NOMO-1 treated with DMSO at 0.1 percent for 48 hours (cell line): ENCODE measurements around the gene MED15.
A peak's percentile ranks its signal among the peaks of the same experiment; 100 is the strongest.
"Not testable (repeated sequence)": the region's sequence is repeated elsewhere in the genome, so short reads cannot be mapped to it uniquely, and the experiment has no call there.

Experiments
- DNase-seq: peaks from one replicate; lab custom pipeline; 2025; ENCODE audit not compliant: unreplicated experiment; lab: John Stamatoyannopoulos, UW

Gene MED15

DNA sequence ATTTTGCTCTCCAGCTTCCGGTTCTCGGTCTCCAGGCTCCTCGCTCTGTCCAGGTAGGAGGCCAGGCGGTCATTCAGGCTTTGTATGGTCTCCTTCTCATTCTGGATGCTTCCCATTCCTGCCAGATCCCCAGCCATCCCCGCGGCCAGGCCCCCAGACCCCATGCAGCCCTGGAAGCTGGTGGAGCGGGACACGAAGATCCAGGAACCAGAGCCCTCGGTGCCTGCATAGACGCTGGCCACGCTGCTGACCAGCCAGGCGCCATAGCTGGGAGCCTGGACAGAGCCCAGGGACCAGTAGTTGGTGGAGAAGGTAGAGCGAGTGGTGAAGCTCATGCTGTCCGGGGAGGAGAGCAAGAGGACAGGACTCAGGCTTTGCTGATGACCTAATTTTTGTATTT lies 23.6 kb upstream of the MED15 start:
- no peak for DNase-seq

DNA sequence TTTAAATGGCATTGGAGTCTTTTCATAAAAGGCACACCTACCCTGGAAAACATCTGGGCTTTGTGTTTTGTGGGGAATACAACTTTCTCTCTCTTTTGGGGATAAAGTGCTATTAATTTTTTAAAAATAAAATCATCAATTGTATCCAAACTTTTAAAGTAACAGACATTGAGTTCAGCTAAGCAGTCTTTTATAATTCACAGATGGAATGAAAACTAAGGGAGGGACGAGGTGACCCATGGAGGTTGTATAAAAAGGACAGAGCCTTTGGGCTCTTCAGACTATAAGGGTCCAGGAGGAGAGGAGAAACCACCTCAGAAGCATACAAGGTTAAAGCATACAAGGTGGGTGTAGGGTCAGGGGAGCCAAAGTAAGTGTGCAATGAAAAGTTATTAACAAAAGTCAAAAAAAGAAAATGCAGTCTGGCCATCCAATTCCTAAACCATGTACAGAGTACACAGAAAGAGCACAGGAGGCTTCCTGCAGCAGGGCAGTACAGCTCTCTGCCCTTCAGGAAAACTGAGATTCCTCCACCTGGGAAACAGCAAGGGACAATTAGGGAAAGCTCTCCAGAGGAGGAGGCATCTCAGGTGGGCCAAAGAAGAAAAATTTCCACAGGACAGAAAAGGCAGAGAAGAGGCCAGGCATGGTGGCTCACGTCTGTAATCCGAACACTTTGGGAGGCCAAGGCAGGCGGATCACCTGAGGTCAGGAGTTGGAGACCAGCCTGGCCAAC lies 22.3 kb upstream of the MED15 start:
- DNase-seq = no peak

DNA sequence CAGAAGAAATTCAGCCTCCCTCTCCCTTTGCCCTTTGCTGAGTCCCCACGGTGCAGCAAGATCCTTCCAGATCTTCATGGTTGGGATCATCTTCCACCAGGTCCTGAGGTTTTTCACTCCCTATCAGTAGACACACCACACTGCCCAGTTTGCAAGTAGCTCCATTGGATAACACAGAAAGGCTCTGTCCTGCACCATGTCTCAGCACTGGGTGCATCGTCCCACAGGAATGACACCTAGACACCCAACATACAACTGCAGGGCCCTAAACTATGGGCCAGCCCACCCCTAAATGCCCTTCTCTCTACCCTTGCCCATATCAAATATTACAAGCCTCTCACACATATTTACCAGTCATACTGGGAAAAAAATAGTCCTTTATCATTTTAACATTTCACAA lies 21.2 kb upstream of the MED15 start:
- no peak for DNase-seq

DNA sequence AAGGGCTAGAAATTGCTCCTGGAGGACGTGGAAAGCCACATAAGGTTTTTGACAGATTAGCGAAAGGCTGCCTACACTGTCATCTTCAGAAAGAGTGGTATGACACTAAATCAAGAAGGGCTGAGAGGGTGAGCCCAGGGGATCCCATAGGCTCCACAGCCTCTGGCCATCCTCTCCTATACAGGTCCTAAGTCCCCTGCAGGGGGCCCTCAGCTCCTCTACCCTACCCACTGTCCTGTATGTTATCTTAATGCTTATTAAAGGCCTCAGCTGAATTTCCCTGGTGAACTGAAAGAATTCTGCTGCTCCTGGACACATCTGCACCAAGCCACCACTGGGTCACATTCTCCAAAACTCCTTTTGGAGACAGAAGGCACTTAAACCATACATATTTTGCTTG lies 19.7 kb upstream of the MED15 start:
- no peak for DNase-seq

DNA sequence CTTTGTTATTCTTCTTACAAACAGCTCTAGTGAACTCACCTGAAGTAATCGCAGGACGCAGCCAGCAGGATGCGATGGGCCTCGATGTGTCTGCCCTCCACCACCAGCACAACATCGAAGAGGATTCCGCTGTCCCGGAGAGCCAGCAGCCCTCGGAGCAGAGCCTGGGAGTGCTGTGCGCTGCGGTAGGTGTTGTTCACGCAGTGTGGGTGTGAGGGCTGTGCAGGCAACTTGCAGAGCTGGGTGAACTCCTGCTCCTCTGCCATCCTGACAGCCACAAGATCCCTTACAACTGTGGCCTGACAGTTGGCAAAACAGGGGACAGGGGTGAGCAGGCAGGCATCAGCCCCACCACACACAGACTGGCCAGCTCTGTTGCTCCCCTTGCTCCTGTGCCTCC lies 18.5 kb upstream of the MED15 start:
- no peak for DNase-seq

DNA sequence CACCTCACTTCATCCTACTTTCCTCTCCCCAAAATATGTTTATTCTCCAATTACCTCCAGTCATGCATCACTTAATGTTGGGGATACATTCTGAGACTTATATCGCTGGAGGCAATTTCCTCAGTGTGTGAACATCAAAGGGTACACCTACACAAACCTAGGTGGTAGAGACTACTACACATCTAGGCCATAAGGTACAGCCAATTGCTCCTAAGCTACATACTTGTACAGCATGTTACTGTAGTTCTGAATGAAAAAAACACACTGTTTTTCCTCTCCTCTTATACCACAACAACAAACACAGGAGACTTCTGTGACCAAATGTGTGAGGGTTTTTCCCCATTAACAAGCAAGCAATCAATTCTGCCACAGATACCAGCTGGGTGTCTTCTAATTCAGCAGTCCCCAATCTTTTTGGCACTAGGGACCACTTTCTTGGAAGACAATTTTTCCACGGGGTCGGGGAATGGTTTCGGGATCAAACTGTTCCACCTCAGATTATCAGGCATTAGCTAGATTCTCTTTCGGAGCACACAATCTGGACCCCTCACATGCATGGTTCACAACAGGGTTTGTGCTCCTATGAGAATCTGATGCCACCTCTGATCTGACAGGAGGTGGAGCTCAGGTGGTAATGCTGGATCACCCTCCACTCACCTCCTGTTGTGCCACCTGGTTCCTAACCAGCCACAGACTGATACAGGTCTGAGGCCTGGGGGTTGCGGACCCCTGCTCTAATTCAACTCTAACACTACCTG lies 17.0 kb upstream of the MED15 start:
- no peak for DNase-seq

DNA sequence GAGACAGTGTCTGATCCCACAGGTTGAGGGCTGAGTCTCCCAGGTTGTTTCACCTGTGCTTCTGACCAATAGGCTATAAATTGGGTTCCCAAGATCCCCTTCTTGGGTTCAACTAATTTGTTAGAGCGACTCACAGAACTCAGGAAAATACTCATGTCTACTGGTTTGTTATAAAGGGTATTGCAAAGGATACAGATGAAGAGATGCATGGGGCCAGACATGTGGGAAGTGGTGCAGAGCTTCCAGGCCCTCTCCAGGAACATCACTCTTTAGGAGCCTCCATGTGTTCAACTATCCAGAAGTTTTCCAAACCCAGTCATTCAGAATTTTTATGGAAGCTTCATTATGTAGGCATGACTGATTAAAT lies 16.5 kb upstream of the MED15 start:
- DNase-seq = no peak

DNA sequence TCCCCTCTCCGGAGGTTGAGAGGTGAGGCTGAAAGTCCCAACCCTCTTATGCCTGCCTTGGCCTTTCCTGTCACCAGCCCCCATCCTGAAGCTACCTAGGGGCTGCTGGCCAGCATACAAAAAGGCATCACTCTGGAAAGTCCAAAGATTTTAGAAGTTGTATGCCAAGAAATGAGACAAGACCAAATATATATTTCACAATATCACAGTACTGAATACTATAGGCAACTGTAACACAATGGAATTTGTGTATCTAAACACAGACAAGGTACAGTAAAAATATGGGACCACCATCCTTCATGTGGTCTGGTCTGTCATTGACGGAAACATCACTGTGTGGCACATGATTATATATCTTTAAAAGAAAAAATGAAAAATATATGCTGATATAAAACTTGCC lies 16.1 kb upstream of the MED15 start:
- DNase-seq = no peak

DNA sequence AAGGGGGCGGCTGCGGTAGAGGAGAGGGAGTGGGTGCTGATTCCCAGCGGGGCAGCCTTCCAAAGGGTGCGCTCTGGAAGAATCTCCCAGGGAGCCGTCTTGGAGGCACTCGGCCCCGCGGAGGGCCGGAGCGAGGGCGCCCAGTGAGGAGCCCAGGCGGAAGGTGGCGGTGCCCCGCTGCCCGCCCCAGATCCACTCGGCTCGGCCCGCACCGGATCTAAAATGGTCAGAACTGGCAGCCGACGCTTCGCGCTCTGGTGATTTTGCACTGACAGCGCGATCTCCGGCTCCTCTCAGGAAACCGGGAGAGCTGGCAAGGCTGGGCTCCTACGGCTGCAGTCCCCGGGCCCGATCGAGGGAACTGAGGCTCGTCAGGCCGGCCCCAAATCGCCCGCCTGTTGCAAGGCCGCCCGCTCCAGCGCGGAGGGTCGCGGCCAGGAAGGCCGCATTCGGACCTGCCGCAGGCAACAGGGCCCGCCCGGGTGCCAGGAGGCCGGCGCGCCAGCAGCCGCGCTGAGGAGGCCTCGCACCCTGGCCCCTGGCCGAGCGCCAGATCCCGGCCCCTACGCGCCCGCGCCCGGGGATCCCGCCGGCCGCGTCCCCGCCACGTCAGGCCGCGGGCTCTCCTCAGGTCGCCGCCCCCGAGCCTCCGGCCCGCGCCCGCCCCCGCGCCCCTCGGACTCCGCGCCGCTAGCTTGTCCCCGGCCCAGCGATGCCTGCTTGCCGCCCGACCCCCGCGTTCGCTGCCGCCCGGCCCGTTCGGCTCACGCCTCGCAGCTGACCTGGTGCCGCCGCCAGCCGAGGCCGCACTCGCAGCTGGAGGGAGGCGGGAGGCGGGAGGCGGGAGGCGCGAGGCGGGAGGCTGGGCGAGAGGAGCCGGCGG lies 12.2 kb upstream of the MED15 start, which contains the start of gene KLHL22:
Gene KLHL22 (minus strand): TSS at position 818 of the 883 bp plus-strand sequence. CDS start 6,584 bp downstream, outside the sequence.
- peak; percentile 39 for DNase-seq

DNA sequence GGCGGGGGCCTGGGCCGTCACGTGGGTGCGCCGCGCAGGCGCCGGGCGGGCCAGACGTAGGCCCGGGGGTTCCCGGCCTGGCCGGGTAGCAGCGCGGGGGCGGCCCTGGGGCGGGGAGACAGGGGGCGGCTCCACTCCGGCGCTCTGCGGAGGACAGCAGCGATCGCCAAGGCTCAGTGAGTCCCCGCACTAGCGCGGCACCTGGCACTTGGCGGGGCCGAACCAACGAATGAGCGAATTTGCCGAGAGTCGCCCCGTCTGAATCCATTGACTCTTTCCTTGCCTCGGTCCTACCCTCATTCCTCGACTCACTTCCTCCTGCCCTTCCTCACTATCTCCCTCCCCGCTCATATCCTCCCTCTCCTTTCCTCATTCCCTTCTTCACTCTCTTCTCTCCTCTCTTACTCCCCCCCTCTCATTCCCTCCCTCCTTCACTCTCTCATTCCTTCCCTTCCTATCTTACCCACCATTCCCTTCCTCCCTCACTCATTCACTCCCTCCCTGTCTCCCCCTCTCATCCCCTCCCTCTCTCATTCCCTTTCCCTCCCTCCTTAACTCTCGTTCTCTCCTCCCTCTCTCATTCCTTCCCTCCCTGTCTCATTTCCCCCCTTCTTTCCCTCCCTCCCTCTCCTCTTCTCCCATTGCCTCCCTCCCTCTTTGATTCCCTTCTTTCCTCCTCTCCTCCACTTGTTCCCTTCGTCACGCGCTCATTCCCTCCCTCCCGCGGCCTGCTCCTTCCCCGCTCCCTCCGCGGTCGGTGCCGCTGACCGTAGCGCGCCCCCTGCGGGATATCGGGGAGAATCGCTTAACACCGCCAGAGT lies 11.3 kb upstream of the MED15 start:
- DNase-seq = peak; percentile 99

DNA sequence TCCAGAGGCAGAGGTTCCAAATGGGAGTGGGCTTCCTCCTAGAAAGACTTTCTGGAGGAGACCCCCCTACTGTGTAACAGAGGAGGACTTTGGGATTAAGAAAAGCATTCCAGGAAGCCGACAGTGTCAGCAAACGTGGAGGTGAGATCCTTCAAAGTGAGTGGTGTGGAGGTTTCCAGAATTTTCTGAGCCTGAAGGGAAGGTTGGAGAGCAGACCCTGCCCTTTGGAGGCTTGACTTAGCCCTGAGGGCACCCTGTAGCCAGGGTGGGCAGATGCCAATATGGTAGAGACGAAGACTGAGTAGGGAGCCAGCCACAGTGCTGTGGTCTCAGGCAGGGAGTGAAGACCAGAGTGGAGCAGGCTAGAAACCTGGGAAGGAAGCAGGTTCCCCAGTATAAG lies 10.0 kb upstream of the MED15 start:
- no peak for DNase-seq

DNA sequence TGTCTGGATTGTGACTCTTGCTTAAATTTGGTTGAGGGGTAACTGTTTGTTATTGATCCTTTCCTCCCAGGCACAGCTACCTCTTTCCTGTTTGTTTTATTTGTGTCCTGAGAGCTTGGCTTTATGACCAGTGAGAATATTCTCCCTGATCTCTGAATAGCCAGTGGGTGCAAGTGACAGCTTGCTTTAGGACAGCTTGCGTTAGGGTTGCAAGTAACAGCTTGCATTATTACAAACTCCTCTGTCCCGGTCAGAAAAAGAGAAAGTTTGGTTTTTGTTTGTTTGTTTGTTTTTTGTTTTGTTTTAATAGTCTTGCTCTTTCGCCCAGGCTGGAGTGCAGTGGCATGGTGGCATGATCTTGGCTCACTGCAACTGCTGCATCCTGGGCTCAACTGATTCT lies 8.5 kb upstream of the MED15 start:
- DNase-seq = no peak

DNA sequence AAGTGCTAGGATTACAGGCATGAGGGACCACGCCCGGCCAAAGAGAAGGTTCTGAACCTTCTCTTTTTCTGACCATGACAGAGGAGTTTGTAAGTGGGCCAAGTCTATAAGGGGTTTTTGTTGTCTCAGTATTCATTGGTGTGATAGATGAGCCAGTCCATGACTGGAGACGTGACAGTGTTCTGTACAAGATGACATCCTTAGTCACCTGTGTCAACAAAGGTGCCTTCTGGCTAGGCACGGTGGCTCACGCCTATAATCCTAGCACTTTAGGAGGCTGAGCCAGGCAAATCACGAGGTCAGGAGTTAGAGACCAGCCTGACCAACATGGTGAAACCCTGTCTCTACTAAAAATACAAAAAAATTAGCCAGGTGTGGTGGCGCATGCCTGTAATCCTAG lies 7.6 kb upstream of the MED15 start:
- DNase-seq = no peak

DNA sequence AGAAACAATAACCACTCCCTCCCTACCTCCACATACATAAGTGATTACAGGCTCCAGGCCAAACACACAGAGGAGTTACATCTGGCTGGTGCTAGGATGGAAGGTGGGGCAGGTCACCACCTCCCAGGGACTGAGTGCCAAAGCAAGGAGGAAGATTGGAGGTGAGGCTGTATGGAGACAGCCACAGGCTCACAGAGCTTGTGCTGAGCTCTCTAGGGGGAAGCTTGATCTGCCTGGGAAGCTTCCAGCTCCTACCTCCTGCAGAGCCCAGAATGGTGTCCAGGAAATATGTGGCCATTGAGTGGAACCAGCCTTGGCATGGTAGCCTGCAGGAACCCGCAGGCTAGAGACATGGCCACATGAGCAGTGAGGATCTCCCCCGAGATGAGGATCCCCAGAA lies 3.6 kb upstream of the MED15 start:
- no peak for DNase-seq

DNA sequence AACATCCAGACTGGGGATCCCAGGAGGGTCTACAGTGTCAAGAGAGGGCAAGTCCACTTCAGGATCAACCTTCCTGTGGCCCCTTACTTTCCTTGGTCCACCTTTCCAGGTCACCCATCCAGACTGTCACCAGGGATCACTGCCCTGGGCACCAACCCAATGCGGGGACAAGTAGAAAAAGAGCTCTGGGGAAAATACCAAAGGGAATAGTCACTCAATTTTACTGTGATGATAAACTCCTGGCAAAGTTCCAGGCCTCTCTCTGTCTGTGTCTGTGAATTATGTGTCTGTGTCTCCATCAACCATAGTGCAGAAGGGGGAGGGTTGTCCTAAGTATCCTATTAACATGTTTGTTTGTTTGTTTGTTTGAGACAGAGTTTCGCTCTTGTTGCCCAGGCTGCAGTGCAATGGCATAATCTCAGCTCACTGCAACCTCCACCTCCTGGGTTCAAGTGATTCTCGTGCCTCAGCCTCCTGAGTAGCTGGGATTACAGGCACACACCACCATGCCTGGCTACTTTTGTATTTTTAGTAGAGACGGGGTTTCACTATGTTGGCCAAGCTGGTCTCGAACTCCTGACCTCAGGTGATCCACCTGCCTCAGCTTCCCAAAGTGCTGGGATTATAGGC lies 3.0 kb upstream of the MED15 start:
- DNase-seq = not testable (repeated sequence)

DNA sequence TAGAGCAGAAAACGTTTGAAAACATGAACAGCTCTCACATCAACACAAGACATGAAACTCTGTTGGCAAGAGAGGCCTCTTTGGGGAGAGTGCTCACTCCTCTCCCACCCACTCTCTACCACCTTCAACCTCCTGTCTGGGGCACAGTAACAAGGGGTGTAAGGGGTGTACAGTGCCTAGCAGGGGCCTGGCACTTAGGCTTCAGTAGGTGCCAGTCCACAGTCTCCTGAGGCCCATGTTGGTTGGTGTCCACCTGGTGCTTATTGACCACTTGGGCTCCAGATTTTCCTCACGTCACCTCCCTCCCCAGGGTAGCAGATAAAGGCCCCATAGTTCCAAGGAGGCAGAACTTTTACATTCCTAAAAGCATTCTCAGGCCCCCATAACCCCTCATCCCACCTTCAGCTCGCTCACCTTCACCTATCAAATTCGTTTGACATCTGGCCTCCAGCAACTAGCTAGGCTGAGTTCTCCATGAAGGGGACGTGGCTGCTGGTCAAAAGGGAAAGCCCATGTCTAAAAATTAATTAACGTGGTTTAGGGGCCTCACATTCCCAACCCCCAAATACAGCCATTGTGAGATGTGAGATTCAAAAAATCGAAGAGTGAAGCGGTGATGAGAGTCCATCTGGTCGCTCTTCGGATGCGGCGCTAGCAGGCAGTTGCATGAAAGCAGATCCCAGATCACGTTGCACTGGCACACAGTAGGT lies 712 bp upstream of the MED15 start:
- no peak for DNase-seq

DNA sequence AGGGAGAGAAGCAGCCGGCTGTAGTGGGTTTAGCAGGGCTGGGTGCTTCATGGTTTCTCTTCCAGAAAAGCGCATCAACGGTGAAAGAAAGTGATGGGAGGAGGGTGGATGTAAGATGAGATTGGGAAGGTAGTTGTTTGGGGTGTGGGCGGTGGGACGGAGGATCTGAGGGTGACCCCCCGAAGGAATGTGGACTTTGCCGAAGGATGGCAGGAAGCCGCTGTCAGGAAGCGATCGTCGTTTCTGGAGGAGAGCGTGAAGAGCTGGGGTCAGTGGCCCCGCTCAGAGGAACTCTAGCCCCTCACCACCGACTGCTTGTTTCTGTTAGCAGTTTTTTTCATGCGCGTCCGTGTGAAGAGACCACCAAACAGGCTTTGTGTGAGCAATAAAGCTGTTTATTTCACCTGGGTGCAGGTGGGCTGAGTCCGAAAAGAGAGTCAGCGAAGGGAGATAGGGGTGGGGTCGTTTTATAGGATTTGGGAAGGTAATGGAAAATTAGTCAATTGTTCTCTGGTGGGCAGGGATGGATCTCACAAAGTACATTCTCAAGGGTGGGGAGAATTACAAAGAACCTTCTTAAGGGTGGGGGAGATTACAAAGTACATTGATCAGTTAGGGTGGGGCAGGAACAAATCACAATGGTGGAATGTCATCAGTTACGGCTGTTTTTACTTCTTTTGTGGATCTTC lies 801 bp downstream of the MED15 start:
- DNase-seq = not testable (repeated sequence)

DNA sequence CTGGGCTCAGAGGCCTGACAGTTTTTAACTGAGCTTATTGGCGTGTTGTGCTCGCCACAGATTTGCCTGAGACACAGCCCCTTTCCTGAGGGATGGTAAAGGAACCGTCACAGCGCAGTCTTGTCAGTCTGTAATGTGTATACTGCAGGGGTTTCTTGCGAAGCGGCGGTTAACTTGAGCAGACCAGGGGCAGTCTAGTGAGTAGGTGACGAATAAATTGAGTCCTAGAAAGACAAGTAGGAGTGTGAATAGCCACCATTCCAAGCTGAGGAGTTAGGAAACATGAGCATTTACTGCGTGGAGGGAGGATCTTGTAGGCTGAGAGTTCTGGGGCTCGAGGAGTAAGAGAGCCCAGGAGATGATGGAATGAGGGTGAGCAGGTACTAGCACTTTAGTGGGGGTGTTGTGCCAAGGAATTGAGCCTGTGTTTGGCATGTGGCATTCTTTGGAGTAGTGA lies 1.4 kb downstream of the MED15 start:
- DNase-seq = no peak
